K562 (cell line): Measurements from ENCODE around the gene LAMA2.

Source experiments
- ATF7 ChIP-seq: fragments of 450-650 bp; IDR thresholded peaks from 2 replicates; pipeline ENCODE4 v1.7.1; 2014; ENCODE audit warnings: mild to moderate bottlenecking, moderate library complexity
- CBFA2T3 ChIP-seq: fragments of 450-650 bp; IDR thresholded peaks from 2 replicates; pipeline ENCODE4 v1.6.1; 2017
- CTCF ChIP-seq, 3 experiments: IDR thresholded peaks in 2 of 3; conservative IDR thresholded peaks in 1 of 3; 2 replicates each; pipeline ENCODE4 v1.5.1; 2011 to 2012; ENCODE audit warnings: low read length in 3 of 3, mild to moderate bottlenecking in 3 of 3, control low read depth in 2 of 3, improper control_type of control experiment in 1 of 3, inconsistent platforms in 1 of 3, low read depth in 1 of 3, mixed read lengths in 1 of 3, moderate library complexity in 1 of 3; ENCODE audit not compliant: insufficient read depth in 2 of 3
- FOXM1 ChIP-seq, 2 experiments: fragments of 450-650 bp in 1 of 2; sonication (generic) in 1 of 2; formaldehyde crosslinking in 1 of 2; IDR thresholded peaks; 2 replicates each; pipeline versions ENCODE4 v1.6.1 to v1.9.0; 2017 to 2022; ENCODE audit warnings: low read depth in 2 of 2, mild to moderate bottlenecking in 2 of 2, missing genetic modification reagents in 1 of 2, moderate library complexity in 1 of 2
- JUND ChIP-seq, 2 experiments: IDR thresholded peaks; 2 replicates in 1 of 2; 3 replicates in 1 of 2; pipeline ENCODE4 v1.6.1; 2011; ENCODE audit warnings: borderline replicate concordance in 2 of 2, low read depth in 2 of 2, low read length in 2 of 2, improper control_type of control experiment in 1 of 2, missing biosample characterization in 1 of 2, missing genetic modification characterization in 1 of 2, missing genetic modification reagents in 1 of 2
- MAFF ChIP-seq: IDR thresholded peaks from 2 replicates; pipeline ENCODE4 v1.6.1; 2012; ENCODE audit warnings: low read length, improper control_type of control experiment
- MTA1 ChIP-seq: fragments of 450-650 bp; IDR thresholded peaks from 2 replicates; pipeline ENCODE4 v1.6.1; 2017; ENCODE audit warnings: borderline replicate concordance
- NRF1 ChIP-seq, 2 experiments: fragments of 450-650 bp; IDR thresholded peaks in 1 of 2; conservative IDR thresholded peaks in 1 of 2; 2 replicates each; pipeline ENCODE4 v1.6.1; 2014; ENCODE audit warnings: mild to moderate bottlenecking in 2 of 2
- POLR2A ChIP-seq: fragments of 450-650 bp; conservative IDR thresholded peaks from 2 replicates; pipeline ENCODE4 v1.6.1; 2016
- ZNF175 ChIP-seq: fragments of 200-800 bp; sonication (Bioruptor generic); IDR thresholded peaks from 2 replicates; pipeline ENCODE4 v1.6.1; 2016; ENCODE audit warnings: low read depth, mild to moderate bottlenecking, missing genetic modification characterization, missing compliant biosample characterization

GRCh38 chr6:129110690-129111343 is 227.9 kb downstream of the LAMA2 start:
- TF ChIP-seq CTCF (IDR thresholded peaks at IDR 0.05 in 2 of 3, conservative IDR thresholded peaks at IDR 0.05 in 1 of 3; ENCODE audit: insufficient read depth in 2 of 3, low read depth in 1 of 3, low read length in 3 of 3) = no peak
- TF ChIP-seq MAFF = no peak
- TF ChIP-seq POLR2A = no peak
- TF ChIP-seq ZNF175 (CRISPR knock-in tag) = no peak
- no peak for TF ChIP-seq FOXM1 (IDR thresholded peaks at IDR 0.05; ENCODE audit: low read depth)
- TF ChIP-seq FOXM1 (CRISPR knock-in tag; IDR thresholded peaks at IDR 0.05; ENCODE audit: low read depth) = no peak
- no peak for TF ChIP-seq JUND (IDR thresholded peaks at IDR 0.05; ENCODE audit: borderline replicate concordance, low read depth, low read length)
- no peak for TF ChIP-seq JUND (tag; IDR thresholded peaks at IDR 0.05; ENCODE audit: borderline replicate concordance, low read depth, low read length)
- TF ChIP-seq MTA1 = no peak
- TF ChIP-seq ATF7 = no peak
- no peak for TF ChIP-seq NRF1 (conservative IDR thresholded peaks at IDR 0.05 in 1 of 2, IDR thresholded peaks at IDR 0.05 in 1 of 2)
- no peak for TF ChIP-seq CBFA2T3
